ENCODE data around the gene NOL4L.

DNA sequence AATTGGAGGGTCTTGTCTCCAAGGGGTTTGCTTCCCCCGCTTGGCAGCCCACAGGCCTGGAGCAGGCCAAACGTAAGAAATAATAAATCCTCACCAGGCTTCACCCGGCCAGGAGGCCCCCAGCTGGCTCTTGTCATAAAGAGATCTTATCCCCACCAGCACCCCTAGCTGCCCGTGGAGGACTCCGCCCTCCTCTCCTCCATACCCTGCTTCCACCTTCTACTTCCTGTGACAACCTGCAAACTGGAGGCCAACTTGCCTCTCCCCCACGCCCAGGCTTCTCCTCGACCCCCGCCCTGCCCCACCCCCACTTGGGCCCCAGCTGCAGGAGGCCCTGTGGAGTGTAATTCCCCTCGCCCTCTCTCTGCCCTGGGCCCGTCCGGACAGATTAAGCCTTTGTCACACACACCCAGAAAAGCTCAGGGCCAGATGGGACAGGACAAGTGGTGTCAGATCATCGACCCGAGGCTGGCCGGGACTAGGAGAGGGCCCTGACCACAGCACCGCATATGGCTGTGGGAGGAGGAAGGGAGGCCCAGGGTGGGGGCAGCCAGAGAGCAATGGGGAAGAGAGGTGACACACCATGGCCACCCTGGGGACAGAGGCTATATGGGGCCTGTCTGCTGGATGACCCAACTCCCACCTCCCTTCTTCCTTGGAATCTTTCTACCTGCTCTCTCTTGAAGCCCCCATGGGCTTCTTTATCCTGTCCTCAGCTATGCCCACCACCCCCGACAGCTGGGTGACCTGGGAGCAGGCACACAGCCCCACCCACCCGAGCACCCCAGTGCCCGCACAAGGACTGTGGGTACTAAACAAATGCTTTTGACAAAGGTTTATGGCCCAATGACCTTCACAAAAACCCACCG, 3.9 kb downstream of the NOL4L start:
- TF ChIP-seq POLR2AphosphoS5 (IDR thresholded peaks at IDR 0.05; ENCODE audit: borderline replicate concordance, low read depth, low read length), result no peak
- TF ChIP-seq EZH2 (IDR thresholded peaks at IDR 0.05), result no peak
